Astrocyte (in vitro differentiated cells and primary cell): ENCODE results near the gene GABBR2. TPM values are rescaled to one million over a fixed set of nuclear protein-coding genes. Genes with fewer than 3 reads are reported as not detected.

Experiments
- DNase-seq: peaks from one replicate; pipeline ENCODE4 v3.0.0-alpha.2; 2010; ENCODE audit warnings: low read depth
- FAIRE-seq: peaks from 2 replicates; lab custom pipeline; 2011; peaks lifted over from hg19 to GRCh38; lab: Jason Lieb, UNC
- H2AFZ ChIP-seq: 2 replicates; pipeline ENCODE4 v1.6.0; 2012; ENCODE audit warnings: low read depth, low read length, inconsistent platforms
- H3K27ac ChIP-seq: 2 replicates; pipeline ENCODE4 v1.5.1; 2011; ENCODE audit warnings: low read depth, low read length, inconsistent platforms
- H3K27me3 ChIP-seq: 2 replicates; pipeline ENCODE4 v1.6.0; 2011; ENCODE audit warnings: low read length, inconsistent platforms; ENCODE audit not compliant: insufficient read depth
- H3K36me3 ChIP-seq: 2 replicates; pipeline ENCODE4 v1.5.1; 2011; ENCODE audit warnings: low read length, inconsistent platforms; ENCODE audit not compliant: insufficient read depth
- H3K4me1 ChIP-seq: 2 replicates; pipeline ENCODE4 v1.5.1; 2011; ENCODE audit warnings: low read length, inconsistent platforms; ENCODE audit not compliant: insufficient read depth
- H3K4me2 ChIP-seq: 2 replicates; pipeline ENCODE4 v1.6.0; 2012; ENCODE audit warnings: low read length, inconsistent platforms
- H3K4me3 ChIP-seq: 2 replicates; pipeline ENCODE4 v1.5.1; 2011; ENCODE audit warnings: low read depth, mild to moderate bottlenecking, low read length, inconsistent platforms; ENCODE audit not compliant: insufficient read depth
- H3K79me2 ChIP-seq: 2 replicates; pipeline ENCODE4 v1.6.0; 2012; ENCODE audit warnings: mild to moderate bottlenecking, low read length, inconsistent platforms; ENCODE audit not compliant: insufficient read depth
- H3K9ac ChIP-seq: 2 replicates; pipeline ENCODE4 v1.6.0; 2012; ENCODE audit warnings: mild to moderate bottlenecking, low read length, inconsistent platforms
- H3K9me3 ChIP-seq: 2 replicates; pipeline ENCODE4 v1.5.1; 2012; ENCODE audit warnings: low read depth, mild to moderate bottlenecking, low read length, inconsistent platforms; ENCODE audit not compliant: insufficient read depth
- H4K20me1 ChIP-seq: 2 replicates; pipeline ENCODE4 v1.6.0; 2012; ENCODE audit warnings: low read length, inconsistent platforms; ENCODE audit not compliant: insufficient read depth
- H3K27ac Mint-ChIP-seq: one replicate; pipeline ENCODE4 v1.8.0; 2021; ENCODE audit warnings: mild to moderate bottlenecking, mixed read lengths; ENCODE audit not compliant: unreplicated experiment
- H3K27me3 Mint-ChIP-seq: one replicate; pipeline ENCODE4 v1.8.0; 2021; ENCODE audit warnings: low read depth, mixed read lengths; ENCODE audit not compliant: unreplicated experiment
- H3K36me3 Mint-ChIP-seq: one replicate; pipeline ENCODE4 v1.8.0; 2021; ENCODE audit warnings: low read depth, mixed read lengths; ENCODE audit not compliant: unreplicated experiment
- H3K4me1 Mint-ChIP-seq: one replicate; pipeline ENCODE4 v1.8.0; 2021; ENCODE audit warnings: low read depth, mixed read lengths; ENCODE audit not compliant: unreplicated experiment
- H3K4me3 Mint-ChIP-seq: one replicate; pipeline ENCODE4 v1.8.0; 2021; ENCODE audit warnings: mild to moderate bottlenecking, moderate library complexity, mixed read lengths; ENCODE audit not compliant: unreplicated experiment
- H3K9me3 Mint-ChIP-seq: one replicate; pipeline ENCODE4 v1.8.0; 2021; ENCODE audit warnings: mild to moderate bottlenecking, mixed read lengths; ENCODE audit not compliant: unreplicated experiment
- EZH2 ChIP-seq: IDR thresholded peaks from 2 replicates; pipeline ENCODE4 v1.6.1; 2012; ENCODE audit warnings: mild to moderate bottlenecking, low read length, inconsistent platforms; ENCODE audit not compliant: insufficient read depth
- total RNA-seq: library from RNA; stranded (reverse); gene quantifications from 2 replicates; pipeline ENCODE4 v1.2.1, GENCODE V29; 2021
- TF ChIP-seq, protein P1 (sequence below): IDR thresholded peaks from 2 replicates; pipeline ENCODE4 v1.5.1; 2011; ENCODE audit warnings: low read depth, mild to moderate bottlenecking, inconsistent platforms, low read length, moderate library complexity; ENCODE audit not compliant: insufficient read depth

The GABBR2 gene
- total RNA-seq, 1 donor from 2014 or later: 2.0 TPM

DNA sequence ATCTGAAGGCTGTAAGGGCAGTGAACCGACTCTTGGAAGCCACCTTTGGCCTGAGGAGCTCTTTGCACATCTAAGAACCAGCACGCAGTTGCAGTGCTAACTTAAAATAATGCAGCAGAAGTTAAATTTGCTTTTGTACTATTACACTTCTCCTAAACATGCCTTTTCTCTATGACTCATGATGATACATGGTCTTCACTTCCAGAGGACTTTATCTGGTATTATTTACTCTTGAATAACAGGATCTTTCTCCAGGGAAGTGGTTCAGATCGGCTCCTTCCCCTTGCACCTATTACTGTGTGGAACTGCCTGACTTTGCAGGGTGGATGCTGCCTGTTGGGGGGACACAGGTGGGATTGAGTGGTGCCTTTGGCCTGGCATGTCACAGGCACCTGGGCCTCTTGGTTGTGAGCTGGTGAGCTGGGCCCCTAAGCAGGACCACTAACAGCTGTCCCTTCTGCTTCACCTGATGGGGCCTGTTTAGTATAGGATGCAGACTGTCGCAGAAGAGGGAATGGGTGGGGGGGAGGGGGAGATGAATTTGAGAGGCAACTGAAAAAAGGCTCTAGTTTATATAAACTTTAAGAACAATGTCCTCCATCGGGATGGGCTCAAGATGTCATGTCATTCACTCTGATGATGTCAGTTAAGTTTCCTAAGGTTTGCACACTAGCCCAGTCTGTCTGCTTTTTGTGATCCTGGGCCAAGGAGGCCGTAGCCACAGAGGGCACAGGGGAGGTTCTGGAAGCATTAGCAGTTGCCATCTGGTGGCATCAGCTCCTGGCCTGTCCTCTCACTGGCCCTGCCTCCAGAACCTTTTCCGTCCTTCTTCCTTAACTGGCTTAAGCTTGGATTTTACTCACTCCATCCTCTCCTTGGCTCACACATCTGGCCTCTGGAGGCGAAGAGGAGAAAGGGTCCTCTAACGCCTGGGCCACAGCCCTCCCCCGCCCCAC is 33.9 kb upstream of the GABBR2 start:
- Histone ChIP-seq H3K79me2 (no peaks in the 10 kb centered on the region), H3K27me3 (no peaks in the 10 kb centered on the region), H3K9ac (no peak overlapping the region), H3K4me2 (peak overlapping the region; percentile 18), H3K4me1 (peaks cover 3% of the 10 kb centered on the region), H3K27ac (no peak overlapping the region), H2AFZ (no peak overlapping the region), H4K20me1 (no peaks in the 10 kb centered on the region), H3K36me3 (no peaks in the 10 kb centered on the region), H3K9me3 (no peaks in the 10 kb centered on the region), H3K4me3 (no peak overlapping the region)
- FAIRE-seq: peak; percentile 47
- Mint-ChIP-seq H3K4me1 (peaks cover 6% of the 10 kb centered on the region), H3K4me3 (no peak overlapping the region), H3K27me3 (no peaks in the 10 kb centered on the region), H3K36me3 (peaks cover 16% of the 10 kb centered on the region), H3K27ac (no peak overlapping the region), H3K9me3 (peaks cover 6% of the 10 kb centered on the region)
- TF ChIP-seq, protein P1, sequence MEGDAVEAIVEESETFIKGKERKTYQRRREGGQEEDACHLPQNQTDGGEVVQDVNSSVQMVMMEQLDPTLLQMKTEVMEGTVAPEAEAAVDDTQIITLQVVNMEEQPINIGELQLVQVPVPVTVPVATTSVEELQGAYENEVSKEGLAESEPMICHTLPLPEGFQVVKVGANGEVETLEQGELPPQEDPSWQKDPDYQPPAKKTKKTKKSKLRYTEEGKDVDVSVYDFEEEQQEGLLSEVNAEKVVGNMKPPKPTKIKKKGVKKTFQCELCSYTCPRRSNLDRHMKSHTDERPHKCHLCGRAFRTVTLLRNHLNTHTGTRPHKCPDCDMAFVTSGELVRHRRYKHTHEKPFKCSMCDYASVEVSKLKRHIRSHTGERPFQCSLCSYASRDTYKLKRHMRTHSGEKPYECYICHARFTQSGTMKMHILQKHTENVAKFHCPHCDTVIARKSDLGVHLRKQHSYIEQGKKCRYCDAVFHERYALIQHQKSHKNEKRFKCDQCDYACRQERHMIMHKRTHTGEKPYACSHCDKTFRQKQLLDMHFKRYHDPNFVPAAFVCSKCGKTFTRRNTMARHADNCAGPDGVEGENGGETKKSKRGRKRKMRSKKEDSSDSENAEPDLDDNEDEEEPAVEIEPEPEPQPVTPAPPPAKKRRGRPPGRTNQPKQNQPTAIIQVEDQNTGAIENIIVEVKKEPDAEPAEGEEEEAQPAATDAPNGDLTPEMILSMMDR: no peak
- no peak for TF ChIP-seq EZH2
- DNase-seq: peak; percentile 46

DNA sequence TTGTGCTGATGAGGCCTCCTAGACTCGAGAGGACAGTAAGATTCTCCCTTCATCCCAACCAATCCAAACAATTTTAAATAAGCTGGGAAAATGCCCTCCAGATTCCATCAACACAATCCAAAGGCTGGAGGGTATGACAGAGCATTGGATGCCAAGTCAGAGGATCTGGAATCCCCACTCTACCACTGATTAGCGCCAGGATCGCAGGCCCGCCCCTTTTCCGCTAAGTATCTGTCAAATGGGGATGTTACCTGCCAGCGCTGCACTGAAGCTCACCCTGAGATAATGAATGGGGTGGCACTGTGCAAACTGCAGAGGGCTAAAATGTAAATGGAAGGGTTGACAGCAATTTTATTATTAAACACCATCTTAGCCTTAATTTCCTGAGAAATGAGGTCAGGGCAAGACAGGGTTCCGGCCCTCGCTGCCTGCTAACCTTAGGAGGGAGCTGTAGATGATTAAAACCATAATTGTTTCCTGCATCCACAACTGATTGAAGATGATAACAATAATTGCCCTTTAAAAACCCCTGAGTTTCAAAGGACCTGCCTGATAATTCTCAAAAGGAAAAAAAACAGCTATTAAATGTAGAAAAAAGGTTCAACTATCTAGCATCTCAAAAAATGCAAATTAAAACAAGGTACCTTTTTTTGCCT is 31.6 kb upstream of the GABBR2 start:
- no peak overlapping the region for H2AFZ ChIP-seq
- no peak overlapping the region for H3K4me3 ChIP-seq
- H3K4me1 ChIP-seq: peaks cover 3% of the 10 kb centered on the region
- no peak overlapping the region for H3K27ac ChIP-seq
- H4K20me1 ChIP-seq: no peaks in the 10 kb centered on the region
- no peak for TF ChIP-seq EZH2
- TF ChIP-seq, protein P1: no peak
- DNase-seq (no peak), FAIRE-seq (no peak)
- Mint-ChIP-seq H3K27me3 (no peaks in the 10 kb centered on the region), H3K9me3 (peaks cover 6% of the 10 kb centered on the region), H3K27ac (no peak overlapping the region), H3K4me3 (no peak overlapping the region), H3K4me1 (peaks cover 6% of the 10 kb centered on the region), H3K36me3 (peaks cover 17% of the 10 kb centered on the region)
- H3K4me2 ChIP-seq: no peak overlapping the region
- H3K79me2 ChIP-seq: no peaks in the 10 kb centered on the region
- H3K27me3 ChIP-seq: no peaks in the 10 kb centered on the region
- no peak overlapping the region for H3K9ac ChIP-seq
- no peaks in the 10 kb centered on the region for H3K36me3 ChIP-seq
- H3K9me3 ChIP-seq: no peaks in the 10 kb centered on the region
